ENCODE results near the gene SLC38A4.

The SLC38A4 gene

GRCh38 chr12:46779879-46780278 is 45.9 kb downstream of the SLC38A4 start:
- DNase-seq (ENCODE audit: low read depth), result no peak
- no peak overlapping the region for H3K4me3 ChIP-seq (ENCODE audit: low read length)
- TF ChIP-seq CTCF (conservative IDR thresholded peaks at IDR 0.05; ENCODE audit: low read depth, low read length), result no peak

- DNase-seq (ENCODE audit: low read depth), result no peak
- no peak overlapping the region for H3K4me3 ChIP-seq (ENCODE audit: low read length)
- TF ChIP-seq CTCF (conservative IDR thresholded peaks at IDR 0.05; ENCODE audit: low read depth, low read length), result no peak
These were observed 46.7 kb downstream of the SLC38A4 start for GRCh38 chr12:46779063-46779462.

GRCh38 chr12:46778415-46778814 is 47.4 kb downstream of the SLC38A4 start:
- no peak for TF ChIP-seq CTCF (conservative IDR thresholded peaks at IDR 0.05; ENCODE audit: low read depth, low read length)
- no peak for DNase-seq (ENCODE audit: low read depth)
- H3K4me3 ChIP-seq (ENCODE audit: low read length), result no peak overlapping the region

GRCh38 chr12:46777587-46777986 is 48.2 kb downstream of the SLC38A4 start:
- DNase-seq (ENCODE audit: low read depth), result no peak
- no peak for TF ChIP-seq CTCF (conservative IDR thresholded peaks at IDR 0.05; ENCODE audit: low read depth, low read length)
- H3K4me3 ChIP-seq (ENCODE audit: low read length), result no peak overlapping the region

GRCh38 chr12:46775796-46776195 is 50.0 kb downstream of the SLC38A4 start:
- TF ChIP-seq CTCF (conservative IDR thresholded peaks at IDR 0.05; ENCODE audit: low read depth, low read length), result no peak
- no peak for DNase-seq (ENCODE audit: low read depth)
- no peak overlapping the region for H3K4me3 ChIP-seq (ENCODE audit: low read length)

- no peak for TF ChIP-seq CTCF (conservative IDR thresholded peaks at IDR 0.05; ENCODE audit: low read depth, low read length)
- no peak overlapping the region for H3K4me3 ChIP-seq (ENCODE audit: low read length)
- DNase-seq (ENCODE audit: low read depth), result no peak
These were observed 51.5 kb downstream of the SLC38A4 start for GRCh38 chr12:46774322-46774633.

GRCh38 chr12:46773586-46774321 is 52.0 kb downstream of the SLC38A4 start:
- DNase-seq (ENCODE audit: low read depth), result no peak

More at GRCh38 chr12:46773586-46774321, 52.0 kb downstream of the SLC38A4 start:
- no peak overlapping the region for H3K4me3 ChIP-seq (ENCODE audit: low read length)
- TF ChIP-seq CTCF (conservative IDR thresholded peaks at IDR 0.05; ENCODE audit: low read depth, low read length), result no peak

Data from retinal pigment epithelial cell (primary cell).